Activated naive CD4-positive, alpha-beta T cell treated with Interleukin-2 at 50 U/mL for 16 hours (primary cell): ENCODE results near the gene FAM111B.

Experiments
- DNase-seq: peaks from one replicate; pipeline ENCODE4 v3.0.0-alpha.2; 2020

Gene FAM111B

DNA sequence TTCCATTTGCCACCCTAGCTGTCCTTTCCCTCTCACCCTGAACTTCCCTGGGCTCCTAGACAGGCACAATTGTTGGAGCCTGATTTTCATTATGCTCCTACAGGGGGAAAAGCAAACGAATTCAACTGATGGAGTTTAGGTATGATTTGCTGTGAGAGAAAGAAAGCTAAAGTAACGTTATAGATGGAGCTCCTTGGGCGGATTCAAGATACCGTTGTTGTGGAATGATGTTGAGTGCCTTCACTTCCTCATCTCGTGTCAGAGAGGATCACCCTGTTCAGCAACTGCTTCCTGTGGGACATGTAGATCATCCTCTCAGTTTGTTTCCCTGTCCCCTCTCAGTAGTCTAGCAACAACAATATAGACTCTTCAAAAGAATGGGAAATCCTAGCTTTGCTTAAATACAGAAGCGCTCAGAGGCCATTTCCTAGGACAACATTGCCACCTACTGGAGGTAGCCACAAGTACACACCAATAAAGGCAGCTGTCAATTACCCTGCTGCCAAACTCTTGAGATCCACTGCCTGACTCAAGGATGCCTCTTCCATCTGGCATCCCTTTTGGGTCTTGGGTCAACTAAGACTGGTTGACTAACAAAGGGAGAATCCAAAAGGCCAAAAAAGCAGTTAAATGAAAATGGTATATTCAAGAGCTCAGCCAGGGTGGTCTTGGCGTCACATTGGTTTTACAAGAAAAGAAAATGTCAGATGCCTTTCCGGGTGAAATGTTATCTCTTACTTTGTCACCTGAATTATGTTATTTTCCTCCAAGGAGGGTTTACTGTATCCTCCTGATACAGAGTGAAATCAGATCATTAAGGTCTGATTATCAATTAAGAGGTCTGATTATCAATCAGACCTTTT lies 51.4 kb downstream of the FAM111B start:
- peak; percentile 57 for DNase-seq

DNA sequence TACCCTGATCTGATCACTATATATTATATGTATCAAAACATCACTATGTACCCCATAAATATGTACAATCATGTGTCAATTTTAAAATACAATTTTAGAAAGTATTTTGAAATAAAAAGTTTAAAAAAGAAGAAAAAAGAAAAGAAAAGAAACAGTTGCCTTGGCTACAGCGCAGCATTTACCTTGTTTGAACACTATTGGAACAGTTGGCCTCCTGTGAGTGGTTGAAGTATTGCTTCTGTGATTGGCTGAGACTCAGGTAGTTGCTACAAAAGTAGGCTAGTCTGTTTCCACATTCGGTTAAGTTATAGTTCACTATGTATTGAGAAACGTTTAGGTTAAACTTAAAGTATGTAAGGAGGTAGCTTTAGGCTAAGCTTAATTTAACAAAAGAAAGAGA lies 57.0 kb downstream of the FAM111B start:
- no peak for DNase-seq

DNA sequence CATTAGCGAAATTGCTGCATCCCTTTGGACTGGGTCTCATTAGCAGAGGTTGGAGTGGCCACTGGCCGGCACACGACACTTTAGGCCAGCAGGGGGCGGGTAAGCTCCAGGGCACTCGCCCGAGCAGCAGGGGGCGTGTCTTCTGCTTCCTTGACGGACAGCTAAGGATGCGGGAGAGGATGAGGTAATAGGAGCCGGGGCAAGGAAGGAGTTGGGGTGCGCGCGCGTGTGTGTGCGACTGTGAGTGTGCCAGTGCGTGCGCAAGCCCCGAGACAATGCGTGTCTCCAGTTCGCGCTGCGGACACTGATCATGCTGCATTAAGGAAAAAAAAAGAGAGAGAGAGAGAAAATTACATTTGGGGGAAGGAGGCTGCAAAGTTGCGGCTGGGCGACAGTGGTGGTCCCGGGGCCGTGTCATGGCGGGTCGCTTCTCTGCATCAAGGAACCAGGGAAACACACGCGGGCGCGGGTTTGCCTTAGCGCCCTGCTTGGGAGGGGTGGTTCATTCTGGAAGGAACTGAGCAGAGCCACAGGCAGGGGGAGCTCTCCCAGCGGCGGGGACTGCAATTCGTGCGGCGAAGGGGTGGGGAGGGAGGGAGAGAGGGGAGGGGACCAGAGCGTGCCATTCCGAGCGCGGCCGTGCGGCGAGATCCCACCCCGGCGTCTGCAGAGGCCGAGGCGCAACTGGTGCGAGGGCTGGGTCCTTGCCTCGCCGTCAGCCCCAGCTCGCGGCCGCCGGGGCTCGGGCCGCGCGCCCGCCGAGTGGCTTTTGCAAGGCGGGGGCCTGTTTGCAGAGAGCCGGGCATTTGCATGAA lies 64.7 kb downstream of the FAM111B start, which contains the start of gene DTX4:
DTX4 (plus strand) TSS at position 625 of the 815 bp plus-strand sequence. CDS start 464 bp downstream, outside the sequence.
- DNase-seq: peak; percentile 91

DNA sequence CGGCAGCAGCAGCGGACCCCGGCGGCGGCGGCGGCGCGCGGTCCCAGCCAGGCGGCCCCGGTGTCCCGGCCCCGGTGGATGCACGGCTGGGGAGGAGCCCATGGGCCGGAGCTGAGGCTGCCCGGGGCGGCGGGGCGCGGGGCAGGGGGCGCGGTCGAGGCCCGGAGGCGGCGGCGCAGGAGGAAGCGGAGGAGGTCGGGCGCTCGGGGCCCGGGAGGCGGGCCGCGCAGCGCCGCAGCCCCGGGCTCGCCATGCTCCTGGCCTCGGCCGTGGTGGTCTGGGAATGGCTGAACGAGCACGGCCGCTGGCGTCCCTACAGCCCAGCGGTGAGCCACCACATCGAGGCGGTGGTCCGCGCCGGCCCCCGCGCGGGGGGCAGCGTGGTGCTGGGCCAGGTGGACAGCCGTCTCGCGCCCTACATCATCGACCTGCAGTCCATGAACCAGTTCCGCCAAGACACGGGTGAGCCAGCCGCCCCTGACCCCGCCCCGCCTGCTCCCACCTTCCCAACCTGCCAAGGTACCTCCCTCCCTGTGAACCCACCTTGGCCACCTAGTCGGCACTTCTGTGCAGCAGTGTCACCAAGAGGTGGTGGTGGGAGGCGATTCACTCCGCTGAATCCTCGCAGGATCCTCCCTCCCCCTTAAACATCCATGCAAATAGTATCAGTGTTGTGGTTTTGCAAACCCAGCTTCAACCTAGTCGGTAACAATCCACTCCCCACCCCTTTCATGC lies 65.5 kb downstream of the FAM111B start:
- peak; percentile 24 for DNase-seq

DNA sequence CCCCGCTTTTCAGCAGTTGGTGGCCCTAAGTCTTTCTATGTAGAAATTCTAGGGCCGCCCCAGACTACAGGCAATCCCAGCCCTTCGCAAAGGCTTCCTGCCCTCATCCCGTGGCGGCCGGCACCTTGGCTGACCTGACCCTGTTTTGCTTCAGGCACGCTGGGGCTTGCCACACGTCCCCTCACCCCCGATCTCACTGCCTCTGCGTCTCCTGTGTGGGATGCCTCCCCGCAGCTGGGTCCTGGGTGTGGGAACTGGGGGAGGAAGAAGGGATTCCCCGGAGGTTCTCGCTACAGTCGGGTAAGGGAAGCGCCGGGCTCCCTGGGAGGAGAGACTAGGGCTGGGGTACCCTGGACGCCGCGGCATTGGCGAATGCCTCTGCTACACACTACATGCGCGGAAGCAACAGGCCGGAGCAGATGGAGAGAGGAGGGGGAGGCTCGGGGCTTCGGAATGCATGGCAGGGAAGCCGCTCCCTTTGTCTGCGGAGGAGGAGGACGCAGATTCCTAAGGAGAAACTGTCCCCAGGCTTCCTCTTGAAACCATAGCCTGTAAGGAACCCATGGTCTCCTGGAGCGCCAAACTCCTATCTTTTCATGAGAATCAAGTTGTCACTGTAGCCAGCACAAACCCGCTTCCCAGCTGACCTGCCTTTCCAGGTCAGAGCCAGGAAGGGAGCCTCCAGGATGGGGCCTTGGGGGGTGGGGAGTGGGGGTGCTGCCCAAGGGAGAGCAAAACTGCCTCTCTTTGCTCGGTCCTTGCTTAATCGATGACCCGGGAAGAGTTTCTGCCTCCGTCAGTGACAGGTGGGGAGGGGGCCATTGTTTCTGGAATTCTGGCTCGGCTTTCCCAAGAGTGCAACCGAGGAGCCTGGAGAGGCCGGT lies 66.3 kb downstream of the FAM111B start:
- no peak for DNase-seq

DNA sequence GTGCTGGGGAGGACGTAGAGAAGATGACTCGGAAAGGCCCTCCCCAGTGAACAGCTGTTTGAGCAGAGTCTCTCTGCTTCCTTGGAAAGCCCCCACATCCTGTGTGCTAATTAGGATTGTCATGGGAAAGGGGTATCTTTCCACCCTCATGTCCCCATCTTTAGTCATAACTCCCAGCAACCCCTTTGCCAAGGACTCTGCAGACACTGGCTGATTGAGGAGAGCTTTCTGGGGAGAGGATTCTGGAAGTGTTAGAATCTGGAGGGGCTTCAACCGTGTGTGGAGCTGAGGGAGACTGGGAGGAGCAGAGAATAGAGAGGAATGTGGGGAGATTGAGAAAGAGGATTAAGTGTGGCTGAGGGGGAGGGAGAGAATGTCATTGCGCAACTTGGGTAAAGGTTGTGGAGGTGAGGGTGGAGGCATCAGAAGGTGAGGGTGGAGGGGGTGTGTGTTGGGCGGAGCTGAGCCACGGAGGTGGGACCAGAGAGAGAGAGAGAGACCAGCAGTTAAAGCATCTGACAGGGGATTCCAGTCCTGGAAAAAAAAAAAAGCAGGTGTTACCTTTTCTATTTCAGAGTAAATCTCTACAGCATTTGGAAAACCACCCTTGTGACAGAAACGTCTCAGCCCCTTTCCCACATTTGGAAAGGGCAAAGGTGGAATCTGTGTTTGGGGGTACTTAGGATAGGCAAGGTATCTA lies 67.1 kb downstream of the FAM111B start:
- DNase-seq: no peak

DNA sequence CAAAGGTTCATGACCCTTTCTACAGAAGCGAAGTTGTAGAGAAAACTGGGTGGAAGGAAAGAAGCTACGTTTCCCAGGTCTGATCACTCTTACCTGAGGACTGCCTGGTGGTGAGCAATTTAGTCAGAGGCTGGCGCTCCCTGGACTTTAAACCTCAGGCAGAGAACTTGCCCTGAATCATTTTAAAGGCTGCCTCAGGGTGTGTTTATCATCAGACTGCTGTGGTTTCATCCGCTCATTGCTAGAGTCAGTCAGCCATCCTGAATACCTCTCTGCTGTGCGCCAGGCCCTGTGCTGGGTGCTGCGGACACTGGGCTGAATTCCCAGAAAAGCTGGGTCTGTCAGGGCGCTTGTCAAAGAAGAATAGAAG lies 67.6 kb downstream of the FAM111B start:
- DNase-seq: no peak

DNA sequence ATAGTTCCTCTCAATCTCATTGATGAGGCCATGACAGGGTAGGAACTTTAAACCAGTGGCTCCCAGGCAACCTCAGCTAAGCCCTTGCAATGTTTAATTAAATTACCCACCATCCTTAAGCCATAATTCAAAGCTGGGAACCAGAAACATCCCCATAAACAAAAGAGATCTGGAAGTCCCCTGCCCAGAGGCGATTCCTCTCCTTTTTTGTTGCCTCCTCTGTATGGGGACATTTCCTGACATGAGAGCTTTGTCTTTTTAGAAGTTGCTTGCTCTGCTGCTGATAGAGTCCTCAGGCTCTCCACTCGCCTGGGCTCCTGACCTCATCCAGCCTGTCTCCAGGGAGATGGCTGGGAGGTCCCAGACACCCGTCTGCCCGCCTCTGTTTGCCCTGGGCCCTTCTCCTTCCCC lies 68.1 kb downstream of the FAM111B start:
- DNase-seq: no peak

DNA sequence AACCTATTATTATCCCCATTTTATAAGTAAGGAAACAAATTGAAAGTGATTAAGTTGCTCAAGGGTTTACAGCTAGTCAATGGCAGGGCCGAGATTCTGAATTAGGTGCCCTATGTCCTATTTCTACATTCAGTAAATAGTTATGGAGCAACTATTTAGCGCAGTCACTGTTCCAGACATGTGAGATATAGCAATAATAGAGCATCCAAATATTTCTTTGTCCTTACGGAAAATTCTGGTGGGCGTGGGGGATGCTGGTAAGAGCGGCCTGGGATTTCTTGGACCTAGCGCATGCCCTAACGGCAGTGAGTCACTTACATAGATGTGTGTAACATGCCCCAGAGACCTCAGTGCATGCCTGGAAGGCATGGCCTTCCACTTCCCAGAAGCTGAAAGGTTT lies 69.3 kb downstream of the FAM111B start:
- DNase-seq: no peak
